Kidney capillary endothelial cell (primary cell): Measurements from ENCODE around the gene RHBDF1.
A peak's percentile ranks its signal among the peaks of the same experiment; 100 is the strongest.

Experiments
- DNase-seq: peaks from one replicate; pipeline ENCODE4 v3.0.0-alpha.2; 2018; ENCODE audit warnings: low spot score

Gene RHBDF1

DNA sequence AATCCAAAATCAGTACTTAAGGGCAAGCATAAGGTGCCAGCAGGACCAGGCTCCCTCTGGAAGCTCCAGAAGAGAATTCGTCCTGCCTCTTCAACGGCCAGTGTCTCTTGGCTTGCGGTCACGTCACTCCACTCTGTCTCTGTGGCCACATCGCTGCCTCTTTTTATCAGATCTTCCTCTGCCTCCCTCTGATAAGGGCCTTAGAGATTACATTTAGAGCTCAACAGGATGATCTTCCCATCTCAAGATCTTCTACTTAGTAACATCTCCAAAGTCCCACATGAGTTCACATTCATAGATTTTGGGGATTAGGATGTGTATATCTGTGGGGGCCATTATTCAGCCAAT lies 22.5 kb upstream of the RHBDF1 start:
- no peak for DNase-seq

DNA sequence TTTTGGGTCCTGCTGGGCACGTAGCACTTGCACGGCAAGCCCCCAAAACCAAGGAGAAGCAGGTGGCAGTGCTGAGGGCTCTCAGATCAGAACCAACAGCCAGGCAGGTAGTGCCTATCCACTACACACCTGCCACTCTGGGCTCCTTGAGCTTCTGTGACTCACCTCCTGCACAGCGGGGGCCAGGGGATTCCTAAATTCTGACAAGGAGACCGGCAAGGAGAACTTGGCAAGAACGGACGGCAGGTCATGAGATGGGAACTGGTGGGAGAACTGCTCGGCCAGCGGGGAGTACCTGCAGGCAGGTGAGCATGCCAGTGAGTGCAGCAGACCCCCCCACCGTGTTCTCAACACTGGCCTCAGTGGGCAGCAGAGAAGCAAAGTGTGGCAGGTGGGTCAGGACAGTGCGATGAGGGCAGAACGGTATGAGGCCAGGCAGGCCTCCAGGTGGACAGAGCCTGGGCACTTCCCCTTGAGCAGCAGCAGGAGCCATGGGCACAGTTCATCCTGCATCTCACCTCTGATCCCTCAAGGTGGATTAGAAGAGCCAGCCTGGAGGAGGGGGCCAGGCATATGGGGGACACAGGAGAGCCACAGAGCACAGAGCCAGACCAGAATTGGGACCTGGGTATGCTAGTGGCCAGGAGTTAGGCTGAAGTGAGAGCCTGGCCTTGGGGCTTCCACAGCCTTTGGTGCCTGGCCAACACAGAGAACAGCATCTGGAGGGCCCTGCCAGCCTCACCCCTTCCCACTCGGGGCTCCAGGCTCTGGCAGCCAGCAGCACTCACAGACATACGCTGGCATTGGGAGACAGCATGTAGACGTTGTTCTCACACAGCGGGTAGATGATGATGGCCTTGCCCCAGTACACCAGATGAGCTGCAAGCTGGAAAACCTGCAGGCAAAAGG lies 20.3 kb upstream of the RHBDF1 start:
- no peak for DNase-seq

DNA sequence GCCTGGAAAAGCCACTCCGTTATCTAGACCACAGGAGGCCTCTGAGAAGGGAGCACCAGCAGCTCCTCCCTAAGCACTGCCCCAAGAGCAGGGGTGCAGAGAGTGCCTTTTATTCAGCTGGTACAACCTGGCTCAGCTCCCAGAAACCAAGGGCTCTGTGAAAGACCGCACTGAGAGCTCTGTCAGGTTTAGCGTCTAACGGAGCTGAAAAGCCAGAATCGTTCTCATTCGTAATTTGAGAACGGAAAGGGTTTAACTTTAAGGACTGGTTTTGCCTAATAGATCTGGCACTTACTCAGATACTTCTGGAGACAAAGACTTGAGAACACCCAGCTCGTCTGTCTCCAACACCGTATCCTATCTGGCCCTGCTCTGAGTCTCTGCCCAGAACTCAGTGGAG lies 19.1 kb upstream of the RHBDF1 start:
- DNase-seq = no peak

DNA sequence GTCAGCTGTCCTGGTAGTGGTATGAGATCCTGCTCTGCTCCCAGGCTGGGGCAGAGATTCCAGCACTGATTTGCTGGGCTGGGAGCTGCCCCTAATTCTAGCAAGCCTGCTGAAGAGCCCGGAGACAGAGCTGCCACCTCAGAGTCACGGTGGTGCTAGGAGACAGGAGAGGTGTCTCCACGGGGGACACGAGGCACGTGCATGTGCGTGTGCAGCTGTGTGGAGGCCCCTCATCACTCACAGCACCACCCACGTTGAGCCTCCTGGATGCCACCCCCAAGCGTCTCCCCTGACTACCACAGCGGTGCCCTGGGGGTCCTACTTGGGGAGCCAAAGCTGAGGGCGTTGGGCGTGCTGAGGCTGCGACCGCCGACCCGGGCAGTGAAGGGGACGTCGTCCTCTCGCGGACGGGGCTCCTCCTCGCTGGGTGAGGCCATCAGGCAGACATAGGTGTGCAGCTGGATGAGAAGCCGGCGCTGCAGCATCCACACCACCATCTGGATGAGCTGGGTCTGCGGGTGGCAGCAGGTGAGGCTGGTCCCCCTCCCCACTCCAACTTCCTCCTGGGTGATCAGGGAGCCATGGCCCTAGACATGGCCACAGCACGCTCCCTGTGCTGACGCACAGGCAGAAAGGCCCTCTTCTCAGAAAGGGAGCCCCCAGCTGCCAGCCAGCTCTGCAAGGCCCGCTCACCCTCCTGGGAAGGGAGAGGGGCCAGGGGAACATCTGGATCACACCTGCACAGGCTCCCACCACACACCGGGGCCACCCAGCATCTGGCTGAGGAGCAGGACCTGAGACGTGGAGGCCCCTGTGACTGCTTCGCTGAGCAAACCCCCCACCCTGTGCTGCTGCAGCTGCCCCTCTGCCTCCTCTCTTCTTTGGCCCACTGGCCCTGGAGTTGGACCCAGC lies 17.2 kb upstream of the RHBDF1 start:
- DNase-seq = no peak

DNA sequence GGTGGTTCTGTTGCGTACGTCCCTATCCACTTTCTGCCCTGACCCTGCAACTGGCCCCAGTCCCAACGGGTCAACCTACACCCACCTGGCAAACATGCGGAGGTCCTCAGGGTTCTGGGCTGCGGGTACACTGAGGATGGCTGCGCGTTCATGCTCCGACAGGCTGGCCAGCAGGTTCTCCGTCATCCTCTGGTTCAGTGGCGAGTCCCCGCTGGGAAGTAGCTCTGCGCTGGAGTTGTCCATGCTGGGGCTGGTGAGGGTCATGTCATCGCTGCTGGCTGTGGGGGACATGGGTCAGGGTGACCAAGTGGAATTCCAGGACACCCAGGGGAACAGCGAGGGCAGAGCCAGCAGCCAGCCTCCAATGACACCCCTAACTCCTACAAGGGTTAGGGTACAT lies 16.2 kb upstream of the RHBDF1 start:
- DNase-seq = no peak

DNA sequence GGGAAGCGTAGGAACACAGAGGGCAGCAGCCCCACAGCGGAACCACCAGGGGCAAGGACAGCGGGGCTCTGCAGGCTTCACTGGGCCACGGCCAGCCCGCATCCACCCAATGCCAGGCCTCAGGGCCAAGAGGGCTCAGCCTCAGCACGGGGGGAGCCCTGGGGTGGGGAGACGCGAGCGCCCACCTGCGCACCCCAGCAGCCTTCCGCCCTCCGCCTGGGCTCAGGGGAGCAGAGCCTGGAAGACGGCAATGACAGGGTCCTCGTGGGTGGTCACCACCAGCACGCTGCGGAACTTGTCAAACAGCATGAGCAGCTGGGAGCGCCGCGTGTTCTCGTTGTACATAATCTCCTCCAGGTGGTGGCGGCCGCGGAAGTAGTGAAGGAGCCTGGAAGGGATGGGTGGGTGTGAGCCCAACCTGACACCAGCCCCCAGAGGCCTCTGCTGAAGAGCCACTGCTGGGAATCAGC lies 14.1 kb upstream of the RHBDF1 start:
- DNase-seq = no peak

DNA sequence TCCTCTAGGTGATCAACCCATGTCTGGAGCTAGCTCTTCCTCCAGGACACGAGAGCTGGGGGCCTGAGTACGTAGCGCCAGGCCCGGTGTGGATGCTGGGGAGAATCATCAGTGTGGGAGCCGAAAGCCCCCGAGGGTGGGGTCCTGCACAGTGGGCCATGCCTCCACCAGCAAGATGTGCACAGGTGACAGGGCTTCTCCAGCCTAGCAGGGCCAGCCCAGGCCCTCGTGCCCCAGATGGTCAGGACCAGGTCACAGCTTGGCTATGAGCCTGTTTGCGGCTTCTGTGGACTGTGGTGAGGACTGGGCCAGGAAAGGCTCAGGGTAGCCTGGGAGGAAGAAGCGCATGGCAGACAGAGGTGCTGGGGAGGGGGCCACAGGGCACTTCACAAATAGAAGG lies 13.4 kb upstream of the RHBDF1 start:
- DNase-seq = no peak

DNA sequence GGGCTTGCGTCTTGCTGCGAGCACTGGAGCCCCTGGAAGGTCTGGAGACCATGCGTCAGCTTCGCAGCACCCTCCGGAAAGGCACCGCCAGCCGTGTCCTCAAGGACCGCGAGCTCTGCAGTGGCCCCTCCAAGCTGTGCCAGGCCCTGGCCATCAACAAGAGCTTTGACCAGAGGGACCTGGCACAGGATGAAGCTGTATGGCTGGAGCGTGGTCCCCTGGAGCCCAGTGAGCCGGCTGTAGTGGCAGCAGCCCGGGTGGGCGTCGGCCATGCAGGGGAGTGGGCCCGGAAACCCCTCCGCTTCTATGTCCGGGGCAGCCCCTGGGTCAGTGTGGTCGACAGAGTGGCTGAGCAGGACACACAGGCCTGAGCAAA lies 13.0 kb upstream of the RHBDF1 start:
- DNase-seq = no peak

DNA sequence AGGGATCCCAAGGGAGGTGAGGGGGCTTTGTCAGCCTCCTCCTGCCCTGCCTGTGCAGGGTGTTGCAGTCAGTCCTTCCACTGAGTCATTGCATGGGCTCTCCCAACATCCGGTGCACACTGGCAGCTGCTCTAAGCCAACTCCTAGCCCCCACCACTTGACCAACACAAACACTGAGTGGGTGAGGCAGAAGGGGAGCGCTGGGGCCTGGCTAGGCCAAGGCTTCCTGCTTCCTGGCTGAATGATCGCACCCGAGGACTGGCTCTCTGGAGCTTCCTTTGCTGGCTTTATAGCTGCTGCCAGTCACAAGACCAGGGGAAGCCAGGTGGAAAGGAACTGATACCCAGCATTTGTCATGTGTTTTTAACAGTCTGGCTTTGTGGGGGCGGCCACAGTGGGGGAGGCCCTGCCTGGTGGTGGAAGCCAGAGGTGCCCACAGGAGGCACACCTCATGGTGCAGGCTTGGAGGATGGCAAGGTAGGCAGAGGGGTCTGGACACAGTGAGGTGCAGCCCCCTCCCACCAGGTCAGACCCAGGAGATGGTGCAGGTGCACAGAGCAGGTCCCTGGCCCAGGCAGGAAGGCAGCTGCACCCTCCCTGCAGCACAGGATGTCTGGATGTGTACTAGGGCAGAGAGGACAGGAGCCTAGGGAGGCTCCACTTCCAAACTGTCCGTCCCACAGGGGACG lies 12.4 kb upstream of the RHBDF1 start:
- peak; percentile 98 for DNase-seq

DNA sequence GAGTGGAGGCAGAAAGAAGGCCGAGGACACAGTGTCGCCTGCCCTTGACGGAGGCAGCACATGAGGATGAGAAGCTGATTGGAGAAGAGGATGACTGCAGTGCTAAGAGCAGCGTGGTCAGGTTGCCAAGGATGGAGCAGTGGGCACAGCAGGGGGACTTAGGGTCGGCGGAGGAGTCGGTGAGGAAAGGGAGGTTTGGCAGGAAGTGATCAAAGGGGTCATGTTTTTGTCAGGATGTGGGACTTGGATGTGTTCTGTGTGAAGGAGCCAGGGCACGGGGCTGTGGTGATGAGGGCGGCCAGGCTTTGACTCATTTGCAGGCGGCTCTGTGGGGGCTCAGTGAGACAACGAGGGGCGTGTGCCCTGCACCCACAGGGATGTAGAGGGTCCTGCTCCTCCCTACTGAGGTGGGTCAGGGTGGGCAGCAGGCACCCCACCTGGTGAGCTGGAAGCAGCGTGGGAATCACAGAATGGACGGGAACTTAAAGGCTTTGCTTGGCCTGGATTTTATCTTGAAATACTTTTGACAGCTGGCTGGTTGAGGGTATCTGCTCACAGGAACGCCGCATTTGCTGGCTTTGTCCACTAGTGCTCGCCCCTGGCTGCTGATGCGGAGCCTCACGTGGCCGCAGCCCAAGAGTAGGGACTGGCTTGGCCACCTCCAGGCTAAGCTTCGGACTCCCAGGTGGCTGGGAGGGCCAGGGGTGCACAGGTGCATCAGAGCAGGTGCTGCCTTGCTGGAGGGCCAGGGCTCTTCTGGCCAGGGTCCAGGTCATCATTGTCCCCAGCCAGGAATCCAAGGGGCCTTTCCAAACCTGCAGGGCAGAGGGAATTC lies 11.6 kb upstream of the RHBDF1 start:
- peak; percentile 55 for DNase-seq

DNA sequence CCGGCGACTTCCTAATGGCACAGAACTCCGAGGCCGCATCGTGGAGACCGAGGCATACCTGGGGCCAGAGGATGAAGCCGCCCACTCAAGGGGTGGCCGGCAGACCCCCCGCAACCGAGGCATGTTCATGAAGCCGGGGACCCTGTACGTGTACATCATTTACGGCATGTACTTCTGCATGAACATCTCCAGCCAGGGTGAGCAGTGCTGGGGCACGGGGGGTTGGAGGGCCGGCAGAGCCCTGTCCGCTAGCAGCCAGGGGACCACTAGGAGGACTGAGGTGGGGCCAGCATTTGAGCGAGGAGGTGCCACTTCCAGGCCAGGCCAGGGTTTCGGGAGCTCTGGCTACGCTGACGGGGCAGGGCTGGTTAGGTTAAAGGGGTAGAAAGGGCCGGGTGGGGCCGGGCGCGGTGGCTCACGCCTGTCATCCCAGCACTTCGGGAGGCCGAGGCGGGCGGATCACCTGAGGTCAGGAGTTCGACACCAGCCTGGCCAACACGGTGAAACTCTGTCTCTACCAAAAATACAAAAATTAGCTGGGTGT lies 10.7 kb upstream of the RHBDF1 start:
- DNase-seq = no peak

DNA sequence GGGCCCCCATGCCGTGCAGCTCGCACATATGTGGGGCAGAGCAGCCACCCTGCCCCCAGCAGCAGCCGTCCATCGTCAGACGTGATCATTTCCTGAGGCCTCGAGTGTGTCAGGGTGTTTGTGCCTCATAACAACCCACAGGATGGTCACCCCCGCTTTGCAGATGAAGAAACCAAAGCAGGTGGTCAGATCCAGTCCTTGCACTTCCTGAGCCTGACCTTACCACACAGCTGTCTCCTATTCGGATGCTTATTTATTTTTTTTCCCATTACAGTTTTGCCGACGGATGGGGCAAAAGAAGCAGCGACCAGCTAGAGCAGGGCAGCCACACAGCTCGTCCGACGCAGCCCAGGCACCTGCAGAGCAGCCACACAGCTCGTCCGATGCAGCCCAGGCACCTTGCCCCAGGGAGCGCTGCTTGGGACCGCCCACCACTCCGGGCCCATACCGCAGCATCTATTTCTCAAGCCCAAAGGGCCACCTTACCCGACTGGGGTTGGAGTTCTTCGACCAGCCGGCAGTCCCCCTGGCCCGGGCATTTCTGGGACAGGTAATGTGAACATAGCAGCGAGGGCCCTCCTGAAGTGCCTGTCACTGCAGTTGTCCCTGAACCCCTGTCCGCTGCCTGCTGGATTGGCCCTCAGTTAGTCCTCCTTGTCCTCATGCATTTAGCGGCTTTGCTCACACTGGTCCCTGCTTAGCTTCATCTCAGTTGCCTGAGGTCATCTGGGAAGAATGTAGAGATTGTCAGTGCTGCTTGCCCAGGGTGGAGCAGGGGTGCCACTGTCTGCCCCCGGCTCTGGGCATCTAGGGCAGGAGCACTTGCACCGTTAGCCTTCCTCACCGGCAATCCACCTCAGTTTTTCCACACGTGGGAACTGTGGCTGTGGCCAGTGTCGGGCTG lies 7.0 kb upstream of the RHBDF1 start:
- peak; percentile 58 for DNase-seq

DNA sequence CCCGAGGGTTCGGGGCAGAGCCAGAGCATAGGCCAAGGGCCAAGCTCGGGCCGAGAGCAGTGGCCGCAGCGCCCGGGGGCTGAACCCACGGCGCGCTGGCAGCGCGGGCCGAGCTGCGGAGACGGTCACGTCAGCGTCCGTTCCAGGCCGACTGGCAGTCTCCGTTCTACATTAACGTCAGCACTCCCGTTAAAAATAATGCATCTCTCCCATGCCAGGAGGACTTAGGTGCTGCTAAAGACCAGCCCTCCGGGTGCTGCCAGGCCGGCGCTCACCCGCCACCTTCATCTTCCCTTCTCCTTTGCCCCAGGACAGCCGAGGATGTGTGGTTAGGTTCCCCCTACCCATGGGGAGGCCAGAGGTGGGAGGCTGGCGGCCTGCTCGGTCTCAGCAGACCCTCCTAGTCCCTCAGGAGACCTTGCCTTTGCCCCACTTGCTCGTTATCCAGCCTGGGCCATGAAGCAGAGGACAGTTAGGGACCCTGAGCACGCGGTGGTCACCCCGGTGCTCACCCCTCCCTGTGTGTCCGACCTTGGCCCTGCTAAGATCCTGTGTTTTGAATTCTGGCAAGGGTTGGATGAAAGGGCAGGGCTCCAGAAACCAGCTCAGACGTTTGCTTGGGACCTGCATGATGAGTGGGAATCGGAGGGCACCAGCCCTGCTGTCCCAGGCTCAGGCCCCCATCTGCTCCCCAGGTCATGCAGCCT lies 6.2 kb upstream of the RHBDF1 start:
- DNase-seq = no peak

DNA sequence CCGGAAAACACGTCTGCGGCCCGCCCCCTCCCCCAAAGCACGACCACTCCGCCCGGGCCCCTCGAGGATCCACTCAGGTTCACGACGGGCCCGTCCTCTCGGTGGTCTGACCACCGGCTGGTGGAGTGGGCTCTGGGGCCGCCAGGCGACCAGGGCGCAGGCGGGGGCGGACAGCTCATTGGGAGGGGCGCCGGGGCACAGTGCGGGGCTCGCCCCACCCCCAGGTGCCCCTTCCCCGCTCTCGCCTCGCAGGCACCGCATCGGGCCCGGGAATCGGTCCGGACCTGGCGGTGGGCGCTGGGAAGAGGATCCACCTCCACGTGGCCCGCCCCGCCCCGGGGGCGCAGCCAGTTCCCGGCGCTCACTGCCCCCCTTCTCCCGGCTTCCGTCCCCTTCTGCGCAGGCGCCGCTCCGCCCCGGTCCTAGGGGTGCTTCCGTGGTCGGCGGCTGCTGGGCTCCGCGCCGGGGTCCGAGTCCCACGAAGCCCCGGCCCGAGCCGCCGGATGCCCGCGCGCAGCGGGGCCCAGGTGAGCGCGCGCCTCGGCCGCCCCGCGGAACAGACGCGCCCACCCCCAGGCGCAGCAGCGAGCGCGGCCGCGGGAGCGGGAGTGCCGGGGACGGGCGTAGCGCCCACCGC lies 5.5 kb upstream of the RHBDF1 start, which contains the start of gene MPG:
MPG (plus strand) TSS at position 419 of the 637 bp plus-strand sequence; CDS start at position 504, 85 bp downstream.
- DNase-seq = no peak

DNA sequence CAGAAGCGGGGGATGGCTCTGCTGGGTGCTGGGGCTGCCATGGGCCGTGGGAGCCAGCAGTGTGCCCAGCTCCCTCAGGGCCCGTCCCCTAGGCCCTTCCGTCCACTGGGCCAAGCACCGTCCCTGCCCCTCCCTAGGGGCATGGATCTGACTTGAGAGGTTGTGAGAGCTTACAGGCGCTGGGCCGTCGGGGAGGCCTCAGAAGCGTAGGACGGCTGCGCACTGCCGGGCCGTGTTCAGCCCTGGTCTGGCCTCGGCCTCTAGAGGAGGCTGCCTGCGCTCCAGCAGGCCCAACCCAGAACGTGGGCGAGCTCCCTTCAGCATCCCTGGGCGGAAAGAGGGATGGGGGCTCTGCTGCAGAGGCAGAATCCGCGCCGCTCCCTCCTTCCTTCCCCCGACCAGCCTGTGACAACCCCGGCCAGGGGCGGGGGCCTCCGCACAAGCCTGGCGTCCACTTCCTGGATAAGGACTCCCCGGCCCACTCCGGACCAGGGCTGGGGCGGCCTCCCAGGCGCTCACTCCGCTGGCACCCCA lies 4.9 kb upstream of the RHBDF1 start:
- no peak for DNase-seq

DNA sequence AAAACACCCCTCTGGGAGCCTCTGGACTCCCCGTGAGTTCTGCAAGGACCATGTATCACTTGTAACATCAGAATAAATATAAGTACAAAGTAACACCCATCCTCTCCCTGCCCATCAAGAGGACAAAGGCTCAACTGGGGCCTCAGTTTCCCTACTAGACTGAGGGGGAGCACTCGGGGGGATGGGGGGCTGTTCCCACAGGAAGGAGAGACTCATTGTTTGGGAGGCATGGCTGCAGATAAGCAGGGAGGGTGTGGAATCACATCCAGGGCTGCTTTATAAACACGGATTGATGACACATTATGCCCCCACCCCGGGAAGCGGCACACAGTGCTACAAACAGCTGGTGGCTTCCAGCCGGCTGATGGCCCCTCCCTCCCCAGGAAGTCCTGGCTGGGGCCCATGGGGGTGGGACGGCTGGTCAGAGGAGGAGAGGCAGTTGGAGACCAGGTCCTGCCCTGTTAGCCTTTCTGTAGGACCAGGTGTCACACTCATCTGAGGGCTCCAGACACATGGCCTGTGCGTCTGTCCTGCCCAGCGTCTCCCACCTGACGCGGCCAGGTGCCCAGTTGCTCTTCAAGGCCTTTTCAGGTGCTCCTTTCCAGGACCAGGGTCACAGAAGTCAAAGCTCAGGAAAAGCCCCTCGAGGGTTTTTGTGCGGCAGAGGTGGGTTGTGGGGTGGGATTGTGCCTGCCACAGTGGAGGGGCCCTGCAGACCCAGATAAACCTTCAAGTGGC lies 4.3 kb upstream of the RHBDF1 start:
- DNase-seq = peak; percentile 91

DNA sequence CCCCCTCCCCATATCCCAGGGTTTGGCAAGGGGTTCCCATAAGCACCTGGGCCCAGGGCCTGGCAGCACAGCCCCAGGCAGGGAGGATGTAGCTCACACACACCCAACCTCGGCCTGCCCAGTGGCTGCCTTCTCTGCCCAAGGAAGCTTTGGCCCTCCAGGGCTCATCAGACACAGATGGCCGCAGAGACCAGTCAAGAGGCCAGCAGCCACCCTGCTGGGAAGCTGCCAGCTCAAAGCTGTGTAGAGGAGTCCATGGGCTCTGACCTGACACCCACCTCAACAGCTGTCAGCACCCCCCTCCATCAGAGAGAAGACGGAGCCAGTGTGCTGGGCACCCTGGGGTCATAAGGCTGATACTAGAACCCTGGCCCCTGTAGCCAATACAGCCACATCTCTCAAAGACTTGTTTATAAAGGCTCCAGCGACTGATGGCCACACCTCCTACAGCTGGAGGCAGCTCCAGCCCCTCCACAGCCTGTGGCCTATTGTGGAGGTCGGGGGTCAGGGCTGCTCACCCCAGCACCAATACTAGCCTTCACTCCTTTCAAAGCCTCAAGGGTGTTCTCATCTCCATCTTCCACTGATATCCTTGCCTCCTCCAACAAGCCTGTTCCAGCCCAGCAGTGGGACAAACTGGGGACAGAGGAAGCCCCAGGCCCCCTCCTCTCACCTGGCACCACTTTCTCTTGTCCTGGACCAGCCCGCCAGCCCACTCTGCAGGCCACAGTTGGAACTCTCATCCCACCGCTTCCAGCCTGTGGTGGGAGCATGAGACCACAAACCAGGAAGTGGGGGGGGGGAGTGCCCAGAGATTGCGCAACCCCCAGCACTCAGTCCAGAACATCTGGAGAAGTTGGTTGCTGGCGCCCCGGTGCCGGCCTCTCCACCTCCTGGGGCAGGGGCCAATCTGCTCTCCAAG lies 3.4 kb upstream of the RHBDF1 start:
- DNase-seq = no peak
